ENCODE data around the gene SMARCA4.
A peak's percentile ranks its signal among the peaks of the same experiment; 100 is the strongest.

The SMARCA4 gene

DNA sequence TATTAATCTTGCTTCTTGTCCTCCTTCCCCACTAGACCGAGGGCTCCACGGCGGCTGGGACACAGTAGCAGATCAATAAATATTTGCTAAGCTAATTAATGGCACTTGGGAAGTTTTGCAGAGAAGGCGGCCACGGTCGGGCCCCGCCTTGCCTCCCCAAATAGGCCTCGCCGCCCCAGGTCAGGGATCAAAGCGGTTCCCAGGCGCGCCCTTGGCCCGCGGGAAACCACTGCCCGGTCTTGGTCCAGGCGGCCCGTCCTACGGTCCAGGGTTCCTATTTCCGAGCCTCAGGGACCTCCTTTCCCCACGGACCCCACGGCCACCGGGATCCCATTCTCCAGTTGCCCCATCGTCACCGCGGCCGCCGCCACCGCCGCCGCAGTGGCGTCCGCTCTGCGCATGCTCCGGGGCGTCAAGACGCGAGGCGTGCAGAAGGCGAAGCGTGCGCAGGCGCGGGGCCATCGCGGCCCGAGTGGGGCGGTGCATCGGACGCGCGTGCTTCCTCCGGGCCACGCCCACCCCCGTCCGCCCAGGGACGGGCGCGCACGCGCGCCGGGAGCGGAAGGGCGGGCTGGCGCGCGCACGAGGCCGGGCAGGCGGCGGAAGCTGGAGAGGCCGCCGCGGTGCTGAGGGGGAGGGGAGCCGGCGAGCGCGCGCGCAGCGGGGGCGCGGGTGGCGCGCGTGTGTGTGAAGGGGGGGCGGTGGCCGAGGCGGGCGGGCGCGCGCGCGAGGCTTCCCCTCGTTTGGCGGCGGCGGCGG is at the start of gene SMARCA4:
Gene SMARCA4, plus strand, starts transcription at position 717 of the 759 bp plus-strand sequence. CDS start 23,122 bp downstream, outside the sequence.
- DNase-seq, result peak; percentile 89

DNA sequence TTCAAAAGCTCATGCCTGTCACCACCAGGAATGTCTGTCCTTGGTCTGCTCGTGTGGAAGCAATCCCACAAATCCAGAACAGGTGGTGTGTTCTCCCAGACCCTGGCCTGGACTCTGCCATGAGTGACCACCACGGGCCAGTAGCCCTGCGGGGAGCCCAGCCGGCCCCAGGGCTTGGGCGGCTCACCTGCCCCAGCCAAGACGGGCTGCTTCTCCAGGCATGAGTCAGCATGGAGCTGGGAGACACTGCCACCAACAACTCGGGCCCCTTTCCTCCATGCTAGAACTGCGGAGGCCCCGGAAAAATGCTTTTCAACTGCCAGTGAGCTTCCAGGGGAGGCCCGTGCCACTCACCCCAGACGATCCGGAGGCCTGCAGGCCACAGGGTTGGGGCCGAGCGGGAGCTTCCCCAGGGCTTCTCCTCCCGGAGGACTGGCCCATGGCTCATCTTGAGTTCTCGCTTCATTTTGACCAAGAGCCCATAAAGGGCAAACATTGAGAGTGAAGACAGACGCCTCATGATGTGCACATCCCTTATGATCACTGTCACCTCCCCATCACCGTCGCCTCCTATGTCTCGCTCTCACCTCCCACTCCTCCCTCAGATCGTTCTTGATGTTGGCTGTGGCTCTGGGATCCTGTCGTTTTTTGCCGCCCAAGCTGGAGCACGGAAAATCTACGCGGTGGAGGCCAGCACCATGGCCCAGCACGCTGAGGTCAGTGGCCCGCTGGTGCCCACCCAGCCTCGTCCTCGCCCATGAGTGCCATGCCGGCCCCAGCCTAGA is 49.1 kb upstream of the SMARCA4 start:
- DNase-seq, result no peak

DNA sequence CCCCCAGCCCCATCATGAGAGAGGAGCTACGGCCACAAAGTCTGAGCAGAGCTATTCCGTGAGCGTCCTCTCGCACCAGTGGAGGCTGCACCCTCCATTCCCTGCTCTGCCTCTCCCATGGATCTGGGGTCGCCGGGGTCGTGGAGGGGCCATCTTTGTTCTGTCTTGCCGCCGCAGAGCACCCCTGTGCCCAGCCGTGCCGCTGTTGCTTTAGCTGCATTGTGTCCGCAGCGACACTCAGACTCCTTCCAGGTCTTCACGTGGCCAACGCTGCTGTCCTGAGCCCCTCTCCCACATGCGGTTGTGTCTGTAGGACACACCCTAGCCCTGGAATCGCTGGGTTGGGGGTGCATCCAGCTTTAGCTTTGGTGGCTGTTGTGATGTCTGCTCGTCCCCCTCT is 48.2 kb upstream of the SMARCA4 start:
- DNase-seq, result no peak

DNA sequence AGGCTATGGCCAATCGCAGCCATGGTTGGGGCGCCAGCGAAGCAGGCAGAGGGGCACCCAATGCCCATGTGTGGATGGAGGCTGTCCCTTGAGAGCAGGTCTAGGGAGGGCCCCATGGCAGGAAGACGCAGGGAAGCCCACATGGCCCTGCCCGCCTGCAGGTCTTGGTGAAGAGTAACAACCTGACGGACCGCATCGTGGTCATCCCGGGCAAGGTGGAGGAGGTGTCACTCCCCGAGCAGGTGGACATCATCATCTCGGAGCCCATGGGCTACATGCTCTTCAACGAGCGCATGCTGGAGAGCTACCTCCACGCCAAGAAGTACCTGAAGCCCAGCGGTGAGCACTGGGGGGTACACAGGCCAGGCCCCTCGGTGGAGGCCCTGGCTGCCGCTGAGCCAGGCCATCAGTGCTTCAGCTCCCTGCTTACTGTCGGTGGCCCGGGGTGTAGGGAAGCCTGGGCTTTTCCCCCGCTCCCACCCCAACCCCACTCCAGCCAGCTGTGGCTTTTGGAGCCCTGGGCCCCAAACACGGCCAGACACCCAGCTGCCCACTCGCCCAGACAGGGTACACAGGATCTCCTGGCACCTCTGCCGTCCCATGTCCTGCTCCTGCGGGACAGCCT is 47.0 kb upstream of the SMARCA4 start:
- DNase-seq, result no peak

DNA sequence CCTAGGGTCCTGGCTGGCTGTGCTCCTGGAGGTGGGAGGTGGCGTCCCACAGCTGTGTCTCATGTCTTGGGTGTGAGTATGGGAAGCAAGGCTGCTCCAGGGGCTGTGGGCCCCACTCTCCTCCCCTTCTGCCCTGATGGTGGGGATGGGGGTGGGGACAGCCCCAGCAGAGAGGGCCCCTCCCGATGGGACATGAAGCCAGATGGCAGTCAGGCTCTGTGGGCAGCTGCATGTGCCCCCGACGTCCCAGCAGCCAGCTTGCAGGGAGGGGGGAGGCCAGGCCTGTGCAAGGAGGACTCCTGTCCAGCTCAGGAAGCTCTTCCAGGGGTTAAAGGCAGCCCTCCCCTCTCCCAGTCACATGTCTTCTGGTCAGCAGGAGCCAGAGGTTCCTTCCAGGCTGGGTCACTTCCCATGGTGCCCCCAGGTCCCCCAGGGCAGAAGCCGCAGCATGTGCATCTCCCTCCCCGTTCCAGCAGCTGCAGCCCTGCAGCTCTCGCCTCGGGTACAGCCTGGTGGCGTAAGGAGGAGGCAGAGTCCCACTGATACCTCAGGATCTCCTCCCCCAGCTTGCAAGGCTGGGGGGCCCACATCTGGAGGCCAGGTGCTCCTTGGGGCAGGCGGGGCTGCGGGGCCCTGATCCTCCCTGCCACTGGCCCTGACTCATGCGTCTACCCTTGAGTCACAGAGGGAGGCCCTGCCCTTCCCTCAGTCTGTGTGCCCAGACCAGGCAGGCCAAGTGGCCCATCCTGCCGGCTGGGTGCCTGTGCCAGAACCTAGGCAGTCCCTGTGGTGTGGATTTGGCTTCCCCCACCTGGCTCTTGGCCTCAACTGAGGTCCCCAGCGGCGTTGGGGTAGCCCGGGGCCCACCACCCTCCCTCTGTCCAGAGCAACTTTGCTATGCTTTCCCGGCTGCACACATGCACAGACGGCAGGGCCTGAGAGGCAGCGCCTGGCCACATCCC is 45.4 kb upstream of the SMARCA4 start:
- no peak for DNase-seq

DNA sequence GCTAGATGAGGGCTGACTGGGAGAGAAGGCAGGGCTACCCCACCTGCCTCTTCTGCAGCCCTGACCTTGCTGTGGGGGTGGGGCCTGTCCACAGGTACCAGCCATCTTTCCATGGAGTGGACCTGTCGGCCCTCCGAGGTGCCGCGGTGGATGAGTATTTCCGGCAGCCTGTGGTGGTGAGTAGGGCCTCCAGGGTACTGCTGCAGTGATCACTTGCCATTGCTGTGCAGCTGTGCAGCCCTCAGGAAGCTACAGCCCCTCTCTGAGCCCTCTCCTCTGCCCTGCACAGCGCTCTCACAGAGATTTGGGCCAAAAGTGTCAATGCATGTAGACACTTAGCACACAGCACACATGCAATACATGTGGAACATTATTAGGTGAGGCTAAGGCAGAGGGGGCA is 44.2 kb upstream of the SMARCA4 start:
- DNase-seq, result no peak

GRCh38 chr19:10918359-10918758 is 42.5 kb upstream of the SMARCA4 start:
- no peak for DNase-seq

DNA sequence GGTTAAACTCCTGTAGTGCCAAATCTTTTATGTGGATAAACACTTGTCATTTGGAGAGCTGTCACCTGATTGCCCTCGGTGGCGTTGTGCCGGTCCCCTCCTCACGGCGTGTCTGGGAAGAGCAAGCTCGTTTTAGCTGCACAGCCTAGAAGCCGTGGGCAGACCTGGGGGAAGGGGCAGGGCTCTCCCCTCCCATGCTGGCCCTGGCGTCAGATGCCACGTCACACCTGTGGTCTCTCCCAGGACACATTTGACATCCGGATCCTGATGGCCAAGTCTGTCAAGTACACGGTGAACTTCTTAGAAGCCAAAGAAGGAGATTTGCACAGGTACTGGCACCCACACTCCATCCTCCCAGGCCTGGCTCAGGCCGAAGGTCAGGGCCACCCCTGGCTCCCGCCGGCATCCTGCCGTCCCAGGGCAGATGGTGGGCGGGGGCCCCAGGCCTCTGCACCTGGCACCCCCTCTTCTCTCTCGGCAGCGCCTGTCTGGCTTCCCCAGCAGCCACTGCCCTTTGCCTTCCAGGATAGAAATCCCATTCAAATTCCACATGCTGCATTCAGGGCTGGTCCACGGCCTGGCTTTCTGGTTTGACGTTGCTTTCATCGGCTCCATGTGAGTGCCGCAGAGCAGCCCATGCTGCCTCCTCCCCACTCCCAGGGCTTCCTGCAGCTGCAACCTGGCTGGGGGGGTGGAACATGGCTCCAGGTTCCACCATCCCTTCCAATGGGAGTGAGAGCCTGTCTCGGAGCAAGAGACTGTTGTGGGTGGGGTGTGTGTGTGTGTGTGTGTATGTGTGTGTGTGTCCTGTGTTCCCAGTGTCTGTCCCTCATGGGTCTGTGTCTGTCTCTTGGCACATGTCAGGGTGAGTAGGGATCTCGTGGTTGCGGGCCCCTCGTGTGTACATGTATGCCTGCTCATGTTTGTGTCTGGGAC is 41.2 kb upstream of the SMARCA4 start:
- DNase-seq, result peak; percentile 22

- no peak for DNase-seq
Observed at GRCh38 chr19:10920288-10920655, 40.6 kb upstream of the SMARCA4 start.

DNA sequence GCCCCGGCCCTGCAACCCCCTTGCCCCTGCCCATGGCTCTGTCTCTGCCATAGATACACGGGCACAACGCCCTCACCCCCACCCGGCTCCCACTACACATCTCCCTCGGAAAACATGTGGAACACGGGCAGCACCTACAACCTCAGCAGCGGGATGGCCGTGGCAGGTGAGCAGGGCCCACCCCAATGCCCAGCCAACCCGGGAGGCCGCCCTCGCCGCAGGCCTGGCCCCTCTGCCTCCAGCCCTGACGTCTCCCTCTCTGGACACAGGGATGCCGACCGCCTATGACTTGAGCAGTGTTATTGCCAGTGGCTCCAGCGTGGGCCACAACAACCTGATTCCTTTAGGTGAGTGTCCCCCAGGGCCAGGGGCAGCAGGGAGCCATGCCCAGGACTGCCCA is 40.0 kb upstream of the SMARCA4 start:
- no peak for DNase-seq

DNA sequence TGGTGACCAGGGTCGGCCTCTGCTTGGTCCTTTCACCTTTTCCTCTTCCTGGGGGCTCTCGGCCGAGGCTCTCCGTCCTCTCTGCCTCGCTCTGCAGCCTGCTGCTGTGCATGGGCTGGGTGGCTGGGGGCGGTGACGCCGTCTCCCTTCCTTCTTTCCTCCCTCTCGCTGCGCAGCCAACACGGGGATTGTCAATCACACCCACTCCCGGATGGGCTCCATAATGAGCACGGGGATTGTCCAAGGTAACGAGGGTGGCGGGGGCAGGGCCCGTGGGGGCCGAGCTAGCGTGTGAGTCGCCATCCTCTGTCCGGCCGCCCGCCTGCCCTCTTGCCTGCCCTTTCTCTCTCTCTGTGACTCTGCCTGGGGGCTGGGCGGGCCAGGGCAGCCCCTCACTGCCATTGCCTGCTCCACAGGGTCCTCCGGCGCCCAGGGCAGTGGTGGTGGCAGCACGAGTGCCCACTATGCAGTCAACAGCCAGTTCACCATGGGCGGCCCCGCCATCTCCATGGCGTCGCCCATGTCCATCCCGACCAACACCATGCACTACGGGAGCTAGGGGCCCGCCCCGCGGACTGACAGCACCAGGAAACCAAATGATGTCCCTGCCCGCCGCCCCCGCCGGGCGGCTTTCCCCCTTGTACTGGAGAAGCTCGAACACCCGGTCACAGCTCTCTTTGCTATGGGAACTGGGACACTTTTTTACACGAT is 39.5 kb upstream of the SMARCA4 start:
- no peak for DNase-seq

DNA sequence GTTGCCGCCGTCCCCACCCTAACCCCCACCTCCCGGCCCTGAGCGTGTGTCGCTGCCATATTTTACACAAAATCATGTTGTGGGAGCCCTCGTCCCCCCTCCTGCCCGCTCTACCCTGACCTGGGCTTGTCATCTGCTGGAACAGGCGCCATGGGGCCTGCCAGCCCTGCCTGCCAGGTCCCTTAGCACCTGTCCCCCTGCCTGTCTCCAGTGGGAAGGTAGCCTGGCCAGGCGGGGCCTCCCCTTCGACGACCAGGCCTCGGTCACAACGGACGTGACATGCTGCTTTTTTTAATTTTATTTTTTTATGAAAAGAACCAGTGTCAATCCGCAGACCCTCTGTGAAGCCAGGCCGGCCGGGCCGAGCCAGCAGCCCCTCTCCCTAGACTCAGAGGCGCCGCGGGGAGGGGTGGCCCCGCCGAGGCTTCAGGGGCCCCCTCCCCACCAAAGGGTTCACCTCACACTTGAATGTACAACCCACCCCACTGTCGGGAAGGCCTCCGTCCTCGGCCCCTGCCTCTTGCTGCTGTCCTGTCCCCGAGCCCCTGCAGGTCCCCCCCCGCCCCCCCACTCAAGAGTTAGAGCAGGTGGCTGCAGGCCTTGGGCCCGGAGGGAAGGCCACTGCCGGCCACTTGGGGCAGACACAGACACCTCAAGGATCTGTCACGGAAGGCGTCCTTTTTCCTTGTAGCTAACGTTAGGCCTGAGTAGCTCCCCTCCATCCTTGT is 38.8 kb upstream of the SMARCA4 start:
- no peak for DNase-seq

- no peak for DNase-seq
Observed at GRCh38 chr19:10922638-10923014, 38.2 kb upstream of the SMARCA4 start.

DNA sequence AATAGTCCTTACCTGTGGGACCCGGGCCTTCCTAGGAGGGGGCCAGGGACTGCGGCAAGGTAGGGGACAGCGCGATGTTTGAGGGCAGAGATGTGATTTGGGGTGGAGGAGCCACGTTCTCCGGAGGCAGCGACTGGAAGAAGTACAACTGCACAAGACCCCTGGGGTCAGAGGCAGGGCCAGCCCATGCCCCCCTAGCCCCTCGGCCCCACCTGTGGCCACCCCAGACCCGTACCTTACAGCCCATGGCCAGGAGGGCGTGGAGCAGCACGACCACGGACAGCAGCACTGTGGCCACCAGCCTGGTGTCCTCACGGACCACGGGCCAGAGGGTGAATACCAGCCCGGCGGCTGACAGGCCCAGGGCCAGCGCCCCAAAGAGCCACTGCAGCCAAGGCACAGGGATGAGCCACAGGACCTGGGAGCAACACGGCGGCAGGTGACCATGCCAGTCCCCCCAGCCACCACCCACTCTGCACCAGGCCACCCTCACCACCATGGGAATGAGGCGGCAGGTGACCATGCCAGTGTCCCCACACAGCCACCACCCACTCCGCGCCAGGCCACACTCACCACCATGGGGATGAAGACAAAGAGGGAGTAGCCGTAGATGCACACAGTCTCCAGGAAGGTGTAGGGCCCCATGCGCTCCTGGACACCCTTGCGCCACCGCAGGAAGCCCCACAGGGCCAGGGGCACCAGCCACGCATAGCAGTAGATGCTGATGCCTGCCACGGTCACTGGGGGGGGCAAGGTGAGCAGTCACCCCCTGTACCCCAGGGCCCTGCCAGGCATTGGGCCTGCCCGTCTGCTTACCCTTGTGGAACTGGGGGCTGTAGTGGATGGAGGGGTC is 37.3 kb upstream of the SMARCA4 start:
- no peak for DNase-seq

GRCh38 chr19:10924597-10924996 is 36.2 kb upstream of the SMARCA4 start:
- no peak for DNase-seq

- DNase-seq, result no peak
Observed at GRCh38 chr19:10927730-10928562, 32.9 kb upstream of the SMARCA4 start.

DNA sequence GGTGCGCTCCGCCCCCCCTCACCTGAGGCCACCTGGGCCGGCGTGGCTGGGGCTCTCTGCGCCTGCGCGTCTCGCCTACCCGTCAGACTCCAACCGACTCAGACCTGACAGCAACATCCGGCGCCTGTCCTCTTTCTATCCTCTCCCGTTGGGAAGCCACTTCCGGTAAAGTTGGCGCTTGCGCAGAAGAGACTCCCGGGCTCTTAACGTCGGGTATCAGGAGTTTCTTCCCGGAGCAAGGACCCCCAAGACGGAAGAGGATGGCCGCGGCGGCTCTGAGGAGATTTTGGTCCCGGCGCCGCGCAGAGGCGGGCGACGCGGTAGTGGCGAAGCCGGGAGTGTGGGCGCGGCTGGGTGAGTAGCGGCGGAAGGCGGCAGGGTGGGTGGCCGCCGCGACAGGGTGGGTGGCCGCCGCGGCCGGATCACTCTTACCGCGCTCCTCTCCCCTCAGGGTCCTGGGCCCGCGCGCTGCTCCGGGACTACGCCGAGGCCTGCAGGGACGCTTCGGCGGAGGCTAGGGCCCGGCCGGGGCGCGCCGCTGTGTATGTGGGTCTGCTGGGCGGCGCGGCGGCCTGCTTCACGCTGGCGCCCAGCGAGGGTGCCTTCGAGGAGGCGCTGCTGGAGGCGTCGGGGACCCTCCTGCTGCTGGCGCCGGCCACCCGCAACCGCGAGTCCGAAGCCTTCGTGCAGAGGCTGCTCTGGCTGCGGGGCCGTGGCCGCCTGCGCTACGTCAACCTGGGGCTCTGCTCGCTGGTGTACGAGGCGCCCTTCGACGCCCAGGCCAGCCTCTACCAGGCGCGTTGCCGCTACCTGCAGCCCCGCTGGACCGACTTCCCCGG is 32.0 kb upstream of the SMARCA4 start, which contains the start of the genes TIMM29 and YIPF2:
Gene TIMM29, plus strand, starts transcription at position 249 of the 839 bp plus-strand sequence. Its CDS starts 12 bp downstream, at position 261.
Gene YIPF2, minus strand, starts transcription at position 77 of the 839 bp plus-strand sequence. CDS start 229 bp downstream, outside the sequence.
- DNase-seq, result peak; percentile 96

All from DMS153 (cell line).